RKO (cell line): ENCODE measurements around the gene PLA2G4D.

Source experiments
- DNase-seq: peaks from one replicate; pipeline ENCODE4 v3.0.0-alpha.2; 2016; ENCODE audit warnings: low spot score

Gene PLA2G4D

GRCh38 chr15:42018306-42019224 lies 75.8 kb downstream of the PLA2G4D start:
- DNase-seq, result no peak
